ENCODE data around the gene ZNF771. TPM values are rescaled to one million over a fixed set of nuclear protein-coding genes. Genes with fewer than 3 reads are reported as not detected.

The ZNF771 gene
- total RNA-seq, 2 experiments from 2014 or later: 4.2 to 5.2 TPM

GRCh38 chr16:30429678-30430427 lies 22.4 kb downstream of the ZNF771 start, which contains the start of gene DCTPP1:
DCTPP1 (minus strand) TSS chr16:30430030; CDS start chr16:30429980, 50 bp downstream.
- Mint-ChIP-seq H3K27ac (no peak within 1 kb of the TSS), H3K4me1 (peaks cover 24% of the 10 kb centered on the region), H3K36me3 (peaks cover 28% of the 10 kb centered on the region), H3K4me3 (no peak within 1 kb of the TSS), H3K27me3 (no peaks in the 10 kb centered on the region), H3K9me3 (no peaks in the 10 kb centered on the region)
- DNase-seq: peak; percentile 95

GRCh38 chr16:30430428-30430970 lies 23.1 kb downstream of the ZNF771 start:
- no peaks in the 10 kb centered on the region for H3K27me3 Mint-ChIP-seq
- H3K36me3 Mint-ChIP-seq: peaks cover 27% of the 10 kb centered on the region
- H3K4me1 Mint-ChIP-seq: peaks cover 25% of the 10 kb centered on the region
- no peak overlapping the region for H3K27ac Mint-ChIP-seq
- no peak overlapping the region for H3K4me3 Mint-ChIP-seq
- no peak for DNase-seq
- no peaks in the 10 kb centered on the region for H3K9me3 Mint-ChIP-seq

- Mint-ChIP-seq H3K27ac (peak overlapping the region; percentile 11), H3K4me1 (peaks cover 8% of the 10 kb centered on the region), H3K36me3 (no peaks in the 10 kb centered on the region), H3K9me3 (no peaks in the 10 kb centered on the region), H3K4me3 (no peak overlapping the region), H3K27me3 (no peaks in the 10 kb centered on the region)
- DNase-seq: peak; percentile 66
Observed at GRCh38 chr16:30434852-30435251, 27.4 kb downstream of the ZNF771 start.

- Mint-ChIP-seq H3K9me3 (no peaks in the 10 kb centered on the region), H3K36me3 (peaks cover 3% of the 10 kb centered on the region), H3K27ac (no peak overlapping the region), H3K4me1 (peaks cover 8% of the 10 kb centered on the region), H3K27me3 (no peaks in the 10 kb centered on the region), H3K4me3 (no peak overlapping the region)
- no peak for DNase-seq
Observed at GRCh38 chr16:30437511-30438046, 30.2 kb downstream of the ZNF771 start.

GRCh38 chr16:30438835-30439234 lies 31.4 kb downstream of the ZNF771 start:
- no peak overlapping the region for H3K27ac Mint-ChIP-seq
- H3K36me3 Mint-ChIP-seq: peaks cover 12% of the 10 kb centered on the region
- H3K4me3 Mint-ChIP-seq: no peak overlapping the region
- no peaks in the 10 kb centered on the region for H3K27me3 Mint-ChIP-seq
- no peaks in the 10 kb centered on the region for H3K9me3 Mint-ChIP-seq
- no peak for DNase-seq
- peaks cover 17% of the 10 kb centered on the region for H3K4me1 Mint-ChIP-seq

GRCh38 chr16:30439720-30440348 lies 32.4 kb downstream of the ZNF771 start:
- H3K4me1 Mint-ChIP-seq: peaks cover 21% of the 10 kb centered on the region
- no peak for DNase-seq
- no peak overlapping the region for H3K27ac Mint-ChIP-seq
- no peaks in the 10 kb centered on the region for H3K9me3 Mint-ChIP-seq
- H3K4me3 Mint-ChIP-seq: no peak overlapping the region
- no peaks in the 10 kb centered on the region for H3K27me3 Mint-ChIP-seq
- peaks cover 22% of the 10 kb centered on the region for H3K36me3 Mint-ChIP-seq

- Mint-ChIP-seq H3K4me3 (peak overlapping the region; percentile 94), H3K27me3 (no peaks in the 10 kb centered on the region), H3K9me3 (peaks cover 5% of the 10 kb centered on the region), H3K27ac (no peak overlapping the region), H3K4me1 (peaks cover 31% of the 10 kb centered on the region), H3K36me3 (peaks cover 30% of the 10 kb centered on the region)
- no peak for DNase-seq
Observed at GRCh38 chr16:30443631-30444030, 36.2 kb downstream of the ZNF771 start.

GRCh38 chr16:30444231-30445148 lies 37.1 kb downstream of the ZNF771 start:
- peak overlapping the region; percentile 94 for H3K4me3 Mint-ChIP-seq
- H3K36me3 Mint-ChIP-seq: peaks cover 30% of the 10 kb centered on the region
- DNase-seq: no peak
- peak overlapping the region; percentile 83 for H3K27ac Mint-ChIP-seq
- no peaks in the 10 kb centered on the region for H3K27me3 Mint-ChIP-seq
- H3K4me1 Mint-ChIP-seq: peaks cover 31% of the 10 kb centered on the region
- H3K9me3 Mint-ChIP-seq: peaks cover 5% of the 10 kb centered on the region

- Mint-ChIP-seq H3K9me3 (peaks cover 5% of the 10 kb centered on the region), H3K27ac (peak overlapping the region; percentile 83), H3K4me3 (peak overlapping the region; percentile 94), H3K4me1 (peaks cover 32% of the 10 kb centered on the region), H3K36me3 (peaks cover 30% of the 10 kb centered on the region), H3K27me3 (no peaks in the 10 kb centered on the region)
- no peak for DNase-seq
Observed at GRCh38 chr16:30445149-30445407, 37.7 kb downstream of the ZNF771 start.

GRCh38 chr16:30445408-30446202 lies 38.2 kb downstream of the ZNF771 start, which contains the start of gene SEPHS2:
SEPHS2 (minus strand) TSS chr16:30445874; CDS start chr16:30445727, 147 bp downstream.
- H3K4me1 Mint-ChIP-seq: peaks cover 37% of the 10 kb centered on the region
- H3K36me3 Mint-ChIP-seq: peaks cover 30% of the 10 kb centered on the region
- H3K9me3 Mint-ChIP-seq: peaks cover 5% of the 10 kb centered on the region
- H3K27ac Mint-ChIP-seq: peak within 1 kb of the TSS; percentile 96
- no peaks in the 10 kb centered on the region for H3K27me3 Mint-ChIP-seq
- H3K4me3 Mint-ChIP-seq: peak within 1 kb of the TSS; percentile 94
- DNase-seq: peak; percentile 93

- peaks cover 42% of the 10 kb centered on the region for H3K4me1 Mint-ChIP-seq
- no peak for DNase-seq
- peak overlapping the region; percentile 96 for H3K27ac Mint-ChIP-seq
- peaks cover 5% of the 10 kb centered on the region for H3K9me3 Mint-ChIP-seq
- H3K4me3 Mint-ChIP-seq: peak overlapping the region; percentile 94
- H3K27me3 Mint-ChIP-seq: no peaks in the 10 kb centered on the region
- peaks cover 30% of the 10 kb centered on the region for H3K36me3 Mint-ChIP-seq
Observed at GRCh38 chr16:30446203-30446595, 38.8 kb downstream of the ZNF771 start.

- DNase-seq: no peak
- H3K36me3 Mint-ChIP-seq: peaks cover 27% of the 10 kb centered on the region
- H3K4me3 Mint-ChIP-seq: no peak overlapping the region
- peaks cover 44% of the 10 kb centered on the region for H3K4me1 Mint-ChIP-seq
- no peak overlapping the region for H3K27ac Mint-ChIP-seq
- H3K27me3 Mint-ChIP-seq: no peaks in the 10 kb centered on the region
- peaks cover 5% of the 10 kb centered on the region for H3K9me3 Mint-ChIP-seq
Observed at GRCh38 chr16:30447512-30448226, 40.3 kb downstream of the ZNF771 start.

GRCh38 chr16:30449116-30449435 lies 41.7 kb downstream of the ZNF771 start:
- peaks cover 16% of the 10 kb centered on the region for H3K36me3 Mint-ChIP-seq
- H3K4me3 Mint-ChIP-seq: no peak overlapping the region
- no peaks in the 10 kb centered on the region for H3K27me3 Mint-ChIP-seq
- peaks cover 36% of the 10 kb centered on the region for H3K4me1 Mint-ChIP-seq
- peaks cover 5% of the 10 kb centered on the region for H3K9me3 Mint-ChIP-seq
- H3K27ac Mint-ChIP-seq: no peak overlapping the region
- no peak for DNase-seq

Data from activated naive CD8-positive, alpha-beta T cell treated with anti-CD3 and anti-CD28 coated beads for 36 hours (primary cell).